ENCODE data around the gene TSPAN9.

The TSPAN9 gene

GRCh38 chr12:3182426-3182825, 105.2 kb downstream of the TSPAN9 start:
- no peaks in the 10 kb centered on the region; the same call in 1 of the 2 replicates for H3K36me3 ChIP-seq (ENCODE audit: insufficient read depth, low read length)
- H3K27ac ChIP-seq (ENCODE audit: low read depth, low read length, poor library complexity, severe bottlenecking), result no peak overlapping the region
- no peaks in the 10 kb centered on the region for H3K79me2 ChIP-seq (ENCODE audit: insufficient read depth, low read length)
- H3K27me3 ChIP-seq (ENCODE audit: insufficient read depth, low read length), result no peaks in the 10 kb centered on the region
- no peak overlapping the region for H2AFZ ChIP-seq (ENCODE audit: low read length)
- TF ChIP-seq CTCF (IDR thresholded peaks at IDR 0.05; ENCODE audit: low read length), result no peak
- no peak for TF ChIP-seq EZH2 (IDR thresholded peaks at IDR 0.05; ENCODE audit: borderline replicate concordance, low read length)
- peaks cover 24% of the 10 kb centered on the region for H3K4me1 ChIP-seq (ENCODE audit: insufficient read depth, low read length, severe bottlenecking)
- H3K4me3 ChIP-seq (ENCODE audit: low read depth, low read length, poor library complexity, severe bottlenecking), result no peak overlapping the region
- no peaks in the 10 kb centered on the region for H4K20me1 ChIP-seq (ENCODE audit: insufficient read depth, low read length)
- no peaks in the 10 kb centered on the region for H3K9me2 ChIP-seq (ENCODE audit: low read depth, low read length)
- no peaks in the 10 kb centered on the region for H3K9me3 ChIP-seq (ENCODE audit: low read length)
- H3K9ac ChIP-seq (ENCODE audit: low read length), result no peak overlapping the region
- H3K4me2 ChIP-seq (ENCODE audit: low read length), result no peak overlapping the region
- no peaks in the 10 kb centered on the region for H3F3A ChIP-seq (ENCODE audit: insufficient read depth, low read length)

- Histone ChIP-seq H4K20me1 (ENCODE audit: insufficient read depth, low read length) (no peaks in the 10 kb centered on the region), H3K79me2 (ENCODE audit: insufficient read depth, low read length) (no peaks in the 10 kb centered on the region), H3K27me3 (ENCODE audit: insufficient read depth, low read length) (peaks cover 9% of the 10 kb centered on the region; the same call in 1 of the 2 replicates), H3K9me2 (ENCODE audit: low read depth, low read length) (no peaks in the 10 kb centered on the region), H2AFZ (ENCODE audit: low read length) (no peak overlapping the region), H3K4me2 (ENCODE audit: low read length) (no peak overlapping the region), H3K4me3 (ENCODE audit: low read depth, low read length, poor library complexity, severe bottlenecking) (no peak overlapping the region), H3K27ac (ENCODE audit: low read depth, low read length, poor library complexity, severe bottlenecking) (no peak overlapping the region), H3K9me3 (ENCODE audit: low read length) (no peaks in the 10 kb centered on the region), H3F3A (ENCODE audit: insufficient read depth, low read length) (no peaks in the 10 kb centered on the region), H3K9ac (ENCODE audit: low read length) (no peak overlapping the region), H3K4me1 (ENCODE audit: insufficient read depth, low read length, severe bottlenecking) (peaks cover 4% of the 10 kb centered on the region), H3K36me3 (ENCODE audit: insufficient read depth, low read length) (no peaks in the 10 kb centered on the region)
- TF ChIP-seq EZH2 (IDR thresholded peaks at IDR 0.05; ENCODE audit: borderline replicate concordance, low read length) (no peak), CTCF (IDR thresholded peaks at IDR 0.05; ENCODE audit: low read length) (no peak)
Measured at GRCh38 chr12:3184485-3184884, 107.3 kb downstream of the TSPAN9 start.

- TF ChIP-seq CTCF (IDR thresholded peaks at IDR 0.05; ENCODE audit: low read length) (no peak), EZH2 (IDR thresholded peaks at IDR 0.05; ENCODE audit: borderline replicate concordance, low read length) (no peak)
- Histone ChIP-seq H3K4me1 (ENCODE audit: insufficient read depth, low read length, severe bottlenecking) (no peaks in the 10 kb centered on the region), H2AFZ (ENCODE audit: low read length) (no peak overlapping the region), H3F3A (ENCODE audit: insufficient read depth, low read length) (no peaks in the 10 kb centered on the region), H3K4me3 (ENCODE audit: low read depth, low read length, poor library complexity, severe bottlenecking) (no peak overlapping the region), H3K9ac (ENCODE audit: low read length) (no peak overlapping the region), H3K36me3 (ENCODE audit: insufficient read depth, low read length) (no peaks in the 10 kb centered on the region), H4K20me1 (ENCODE audit: insufficient read depth, low read length) (no peaks in the 10 kb centered on the region), H3K27me3 (ENCODE audit: insufficient read depth, low read length) (peaks cover 9% of the 10 kb centered on the region; the same call in 1 of the 2 replicates), H3K27ac (ENCODE audit: low read depth, low read length, poor library complexity, severe bottlenecking) (no peak overlapping the region), H3K79me2 (ENCODE audit: insufficient read depth, low read length) (no peaks in the 10 kb centered on the region), H3K9me3 (ENCODE audit: low read length) (no peaks in the 10 kb centered on the region), H3K9me2 (ENCODE audit: low read depth, low read length) (no peaks in the 10 kb centered on the region), H3K4me2 (ENCODE audit: low read length) (no peak overlapping the region)
Measured at GRCh38 chr12:3185260-3185870, 108.2 kb downstream of the TSPAN9 start.

All from OCI-LY1 (cell line).